BJ (cell line): ENCODE results near the gene TUFM. TPM values are rescaled to one million over a fixed set of nuclear protein-coding genes. Genes with fewer than 3 reads are reported as not detected.

ENCODE experiments used
- CTCF ChIA-PET: fragments of 350-600 bp; formaldehyde crosslinking; extraction: SDS; loops from one replicate; lab custom pipeline; 2021; ENCODE audit warnings: antibody characterized with exemption, inconsistent platforms; lab: Yijun Ruan, JAX
- POLR2A ChIA-PET: fragments of 300-600 bp; sonication (Branson Sonifier 250); formaldehyde crosslinking; extraction: SDS; loops from one replicate; lab custom pipeline; 2021; ENCODE audit warnings: antibody characterized with exemption; lab: Charles Lee
- DNase-seq: peaks from one replicate; pipeline ENCODE4 v3.0.0-alpha.2; 2011; ENCODE audit warnings: low read depth
- H3K27me3 ChIP-seq: 2 replicates; pipeline ENCODE4 v1.6.0; 2011; ENCODE audit warnings: low read length; ENCODE audit not compliant: control insufficient read depth, insufficient read depth
- H3K36me3 ChIP-seq: 2 replicates; pipeline ENCODE4 v1.5.1; 2011; ENCODE audit warnings: low read length; ENCODE audit not compliant: control insufficient read depth, insufficient read depth
- H3K4me3 ChIP-seq: 2 replicates; pipeline ENCODE4 v1.5.1; 2011; ENCODE audit warnings: low read depth, mild to moderate bottlenecking, control low read depth, low read length
- polyA plus RNA-seq: library from polyadenylated mRNA; depleted of rRNA; stranded (reverse); fragments of >200 nt; gene quantifications from 2 replicates; pipeline ENCODE4 v1.2.3, GENCODE V29; 2011
- TF ChIP-seq, protein P1 (sequence below): IDR thresholded peaks from 2 replicates; pipeline ENCODE4 v1.5.1; 2011; ENCODE audit warnings: low read depth, mild to moderate bottlenecking, control low read depth, inconsistent platforms, low read length, moderate library complexity; ENCODE audit not compliant: insufficient read depth

Gene TUFM
- polyA plus RNA-seq, 1 experiment, result 118 TPM

DNA sequence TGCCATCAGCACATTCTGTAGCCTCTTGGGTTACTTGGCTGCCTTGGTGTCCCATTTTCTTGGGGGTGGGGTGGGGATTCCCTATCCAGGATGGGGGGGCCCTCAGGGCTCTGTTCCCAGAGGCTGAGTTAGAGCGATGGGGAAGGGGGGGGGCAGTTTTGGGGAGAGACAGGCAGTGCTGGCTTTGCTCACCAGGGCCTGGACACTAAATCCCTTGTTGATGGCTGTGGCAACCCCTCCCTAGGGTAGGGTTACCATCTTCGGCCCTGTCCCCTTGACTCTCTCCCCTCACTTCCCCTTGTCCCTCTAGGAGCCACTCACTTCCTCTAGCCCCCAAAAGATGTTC, 31.5 kb upstream of the TUFM start:
- Histone ChIP-seq H3K27me3 (no peaks in the 10 kb centered on the region), H3K36me3 (peaks cover 5% of the 10 kb centered on the region; the same call in 1 of the 2 replicates), H3K4me3 (no peak overlapping the region)
- POLR2A ChIA-PET, result no interaction called here
- TF ChIP-seq, protein P1, sequence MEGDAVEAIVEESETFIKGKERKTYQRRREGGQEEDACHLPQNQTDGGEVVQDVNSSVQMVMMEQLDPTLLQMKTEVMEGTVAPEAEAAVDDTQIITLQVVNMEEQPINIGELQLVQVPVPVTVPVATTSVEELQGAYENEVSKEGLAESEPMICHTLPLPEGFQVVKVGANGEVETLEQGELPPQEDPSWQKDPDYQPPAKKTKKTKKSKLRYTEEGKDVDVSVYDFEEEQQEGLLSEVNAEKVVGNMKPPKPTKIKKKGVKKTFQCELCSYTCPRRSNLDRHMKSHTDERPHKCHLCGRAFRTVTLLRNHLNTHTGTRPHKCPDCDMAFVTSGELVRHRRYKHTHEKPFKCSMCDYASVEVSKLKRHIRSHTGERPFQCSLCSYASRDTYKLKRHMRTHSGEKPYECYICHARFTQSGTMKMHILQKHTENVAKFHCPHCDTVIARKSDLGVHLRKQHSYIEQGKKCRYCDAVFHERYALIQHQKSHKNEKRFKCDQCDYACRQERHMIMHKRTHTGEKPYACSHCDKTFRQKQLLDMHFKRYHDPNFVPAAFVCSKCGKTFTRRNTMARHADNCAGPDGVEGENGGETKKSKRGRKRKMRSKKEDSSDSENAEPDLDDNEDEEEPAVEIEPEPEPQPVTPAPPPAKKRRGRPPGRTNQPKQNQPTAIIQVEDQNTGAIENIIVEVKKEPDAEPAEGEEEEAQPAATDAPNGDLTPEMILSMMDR, result no peak
- CTCF ChIA-PET, result interaction anchor here (1.2 kb wide), 1 partner anchor 68 kb away, joined by 3 read pairs; no protein-coding TSS in a partner anchor
- DNase-seq, result no peak

DNA sequence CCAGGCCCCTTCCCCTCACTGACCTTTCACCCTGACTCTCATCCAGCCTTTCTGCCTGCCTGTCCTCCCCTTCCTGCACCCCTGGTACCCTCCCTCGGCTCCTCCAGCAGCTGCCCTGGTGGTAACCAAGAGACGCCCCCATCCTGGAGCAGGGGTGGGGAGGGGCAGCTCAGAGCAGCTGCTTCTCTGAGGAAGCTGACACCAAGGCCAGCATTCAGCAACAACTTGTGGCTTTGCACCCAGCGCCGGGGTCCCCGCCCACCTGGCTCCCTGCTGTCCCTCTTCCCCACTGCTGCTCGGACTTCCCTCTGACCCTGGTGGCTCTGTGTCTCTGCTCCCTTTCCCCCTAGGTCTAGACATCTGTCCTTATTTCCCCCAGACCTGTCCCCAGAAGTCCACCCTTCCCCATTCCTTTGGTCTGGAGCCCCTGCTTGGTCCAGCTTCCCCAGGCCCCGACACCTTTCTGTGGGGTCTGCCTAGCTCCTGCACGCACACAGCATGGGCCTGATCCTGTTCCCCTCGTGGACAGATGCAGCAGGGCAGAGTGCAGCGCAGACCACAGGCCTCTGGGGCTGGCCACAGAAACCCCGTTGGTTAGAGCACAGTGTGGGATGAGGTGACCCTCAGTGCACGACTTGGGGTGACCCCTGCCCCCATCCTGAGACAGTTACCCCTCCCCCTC, 31.0 kb upstream of the TUFM start:
- no peak for DNase-seq
- Histone ChIP-seq H3K4me3 (no peak overlapping the region), H3K27me3 (no peaks in the 10 kb centered on the region), H3K36me3 (peaks cover 9% of the 10 kb centered on the region)
- TF ChIP-seq, protein P1, result no peak
- POLR2A ChIA-PET, result no interaction called here
- CTCF ChIA-PET, result interaction anchor here (0.7 to 1.2 kb wide), 2 partner anchors 10 to 68 kb away, joined by 3 read pairs; no protein-coding TSS in a partner anchor

DNA sequence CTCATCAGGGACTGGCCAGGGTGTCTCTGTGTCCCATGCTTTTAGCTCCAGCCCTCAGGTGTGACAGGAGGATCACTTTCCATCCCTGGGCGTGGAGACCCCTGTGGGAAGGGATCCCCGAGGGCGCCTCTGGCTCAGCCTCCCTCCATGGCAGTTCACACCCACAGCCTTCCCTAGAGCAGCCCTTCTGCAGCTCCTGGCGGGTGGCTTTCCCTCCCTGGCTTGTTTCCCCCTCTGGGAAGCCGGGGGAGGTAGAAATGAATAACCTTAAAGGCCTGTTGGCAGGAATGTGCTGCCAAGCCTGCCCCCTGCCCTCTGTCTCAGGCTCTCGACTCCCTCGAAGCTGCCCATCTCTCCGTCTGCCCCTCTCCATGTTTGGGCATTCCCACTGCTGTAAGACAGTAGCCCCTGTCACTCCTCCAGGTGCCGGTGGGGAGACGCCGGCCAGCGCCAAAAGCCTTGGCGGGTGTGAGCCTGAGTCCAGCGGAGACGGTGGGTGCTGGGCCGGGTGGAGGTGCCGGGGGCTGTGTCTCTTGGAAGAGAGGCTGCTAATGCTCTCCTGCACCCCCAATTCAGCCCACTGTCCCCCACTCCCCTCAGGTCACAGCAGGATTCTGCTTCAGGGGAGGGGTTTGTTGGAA, 30.0 kb upstream of the TUFM start:
- ChIA-PET POLR2A (no interaction called here), CTCF (interaction anchor here (1.2 kb wide), 1 partner anchor 12 kb away, joined by 3 read pairs; the partner anchor contains the start of gene SH2B1)
- H3K4me3 ChIP-seq, result no peak overlapping the region
- TF ChIP-seq, protein P1, result no peak
- H3K36me3 ChIP-seq, result peaks cover 13% of the 10 kb centered on the region
- H3K27me3 ChIP-seq, result no peaks in the 10 kb centered on the region
- DNase-seq, result no peak

DNA sequence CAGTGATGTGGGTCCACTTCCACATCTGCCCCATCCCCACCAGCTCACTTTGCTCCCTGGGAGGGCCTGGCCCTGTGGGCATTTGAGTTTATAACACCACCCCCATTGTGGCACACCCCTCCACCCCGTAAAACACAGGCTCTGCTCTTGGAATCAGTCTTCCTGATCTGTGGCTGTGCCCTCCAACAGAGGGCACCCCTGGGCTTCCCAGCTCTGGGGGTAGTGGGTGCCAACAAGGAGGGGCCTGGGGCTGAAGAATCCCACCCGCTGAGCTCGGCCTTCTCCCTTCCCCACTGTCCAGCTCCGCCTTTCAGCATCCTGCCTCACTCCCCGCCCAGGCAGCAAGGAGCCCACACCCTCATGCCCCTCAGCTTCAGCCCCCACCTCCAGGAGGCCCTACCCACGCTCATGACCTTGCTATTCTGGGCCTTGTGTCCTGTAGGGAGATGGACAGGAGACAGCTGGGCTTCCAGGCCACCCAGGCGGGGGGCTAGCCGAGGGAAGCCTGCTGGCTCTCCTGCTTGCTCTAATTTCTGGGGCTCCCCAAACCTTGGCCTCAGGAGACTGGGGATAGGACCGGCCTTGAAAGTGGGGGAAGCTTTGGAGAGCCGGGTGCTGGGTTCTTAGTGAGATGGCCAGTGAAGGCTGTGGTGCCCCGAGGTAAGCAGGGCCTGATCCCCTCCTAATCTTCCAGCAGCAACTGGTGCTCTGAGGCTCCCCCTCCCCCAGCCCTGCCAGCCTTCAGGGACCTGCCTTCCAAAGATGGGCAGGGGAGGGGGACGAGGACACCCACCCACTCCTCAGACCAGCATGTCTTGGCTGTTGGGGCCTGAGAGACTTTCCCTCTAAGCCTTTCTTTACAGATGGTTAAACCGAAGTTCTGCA, 29.2 kb upstream of the TUFM start:
- DNase-seq, result no peak
- Histone ChIP-seq H3K36me3 (peaks cover 16% of the 10 kb centered on the region), H3K27me3 (no peaks in the 10 kb centered on the region), H3K4me3 (no peak overlapping the region)
- POLR2A ChIA-PET, result interaction anchor here (0.5 kb wide), 1 partner anchor 9 kb away, joined by 13 read pairs; no protein-coding TSS in a partner anchor
- CTCF ChIA-PET, result interaction anchor here (1.2 to 2.6 kb wide), 2 partner anchors 11 to 12 kb away, joined by 3 to 14 read pairs; partner anchors contain the start of gene SH2B1
- TF ChIP-seq, protein P1, result no peak
